KMS-11 (cell line): ENCODE results near the gene GPR146.

Experiments used
- H2AFZ ChIP-seq: fragments of 200-600 bp; sonication (generic); 2 replicates; pipeline ENCODE4 v1.6.1; 2016; ENCODE audit warnings: antibody characterized with exemption, mixed run types, low read depth
- H3K27ac ChIP-seq: fragments of 200-600 bp; sonication (generic); 2 replicates; pipeline ENCODE4 v1.6.1; 2016; ENCODE audit warnings: mild to moderate bottlenecking, mixed run types
- H3K27me3 ChIP-seq: fragments of 200-600 bp; sonication (generic); 2 replicates; pipeline ENCODE4 v1.6.1; 2017; ENCODE audit warnings: mild to moderate bottlenecking, low read depth, mixed run types, moderate library complexity; ENCODE audit not compliant: insufficient read depth
- H3K36me3 ChIP-seq: fragments of 200-600 bp; sonication (generic); 2 replicates; pipeline ENCODE4 v1.6.1; 2017; ENCODE audit warnings: mild to moderate bottlenecking, mixed run types; ENCODE audit not compliant: insufficient read depth
- H3K4me1 ChIP-seq: fragments of 200-600 bp; sonication (generic); 2 replicates; pipeline ENCODE4 v1.6.1; 2016; ENCODE audit warnings: mild to moderate bottlenecking, low read depth, mixed run types; ENCODE audit not compliant: poor library complexity, severe bottlenecking
- H3K4me2 ChIP-seq: fragments of 200-600 bp; sonication (generic); 2 replicates; pipeline ENCODE4 v1.7.0; 2016; ENCODE audit warnings: mild to moderate bottlenecking, mixed run types
- H3K4me3 ChIP-seq: fragments of 200-600 bp; sonication (generic); IDR thresholded peaks from 2 replicates; pipeline ENCODE4 v1.6.1; 2017; ENCODE audit warnings: low read depth, low read length, mixed read lengths; ENCODE audit not compliant: insufficient read depth
- H3K79me2 ChIP-seq: fragments of 200-600 bp; sonication (generic); 2 replicates; pipeline ENCODE4 v1.6.1; 2016; ENCODE audit warnings: low read depth, mixed run types; ENCODE audit not compliant: insufficient read depth
- H3K9ac ChIP-seq: fragments of 200-600 bp; sonication (generic); 2 replicates; pipeline ENCODE4 v1.6.1; 2016; ENCODE audit warnings: mild to moderate bottlenecking, mixed run types
- H4K20me1 ChIP-seq: fragments of 200-600 bp; sonication (generic); 2 replicates; pipeline ENCODE4 v1.6.1; 2016; ENCODE audit warnings: mild to moderate bottlenecking, mixed run types; ENCODE audit not compliant: insufficient read depth
- CTCF ChIP-seq: fragments of 200-600 bp; sonication (generic); conservative IDR thresholded peaks from 2 replicates; pipeline ENCODE4 v1.6.1; 2017; ENCODE audit warnings: low read depth, mild to moderate bottlenecking, antibody characterized with exemption, low read length, moderate library complexity, mixed read lengths

Gene GPR146

GRCh38 chr7:1045069-1046063, 1.0 kb downstream of the GPR146 start:
- no peak for TF ChIP-seq CTCF
- Histone ChIP-seq H3K36me3 (no peaks in the 10 kb centered on the region), H3K4me1 (peaks cover 28% of the 10 kb centered on the region), H3K9ac (no peak overlapping the region), H3K79me2 (no peaks in the 10 kb centered on the region), H3K4me2 (peak overlapping the region; percentile 76), H3K27me3 (no peaks in the 10 kb centered on the region), H3K4me3 (no peak overlapping the region), H4K20me1 (0 out of 2 replicates have a peak, but pooled peaks cover 5% of the 10 kb centered on the region), H2AFZ (no peak overlapping the region), H3K27ac (no peak overlapping the region)

GRCh38 chr7:1046722-1047679, 2.7 kb downstream of the GPR146 start:
- no peak for TF ChIP-seq CTCF
- no peak overlapping the region for H3K4me3 ChIP-seq
- H3K9ac ChIP-seq = no peak overlapping the region
- H3K4me2 ChIP-seq = no peak overlapping the region
- H2AFZ ChIP-seq = no peak overlapping the region
- no peak overlapping the region for H3K27ac ChIP-seq
- H3K27me3 ChIP-seq = no peaks in the 10 kb centered on the region
- no peaks in the 10 kb centered on the region for H3K36me3 ChIP-seq
- 0 out of 2 replicates have a peak, but pooled peaks cover 5% of the 10 kb centered on the region for H4K20me1 ChIP-seq
- H3K4me1 ChIP-seq = peaks cover 28% of the 10 kb centered on the region
- H3K79me2 ChIP-seq = no peaks in the 10 kb centered on the region

GRCh38 chr7:1049006-1049741, 4.8 kb downstream of the GPR146 start:
- no peak overlapping the region for H2AFZ ChIP-seq
- no peak overlapping the region for H3K27ac ChIP-seq
- H3K4me2 ChIP-seq = no peak overlapping the region
- peaks cover 18% of the 10 kb centered on the region for H3K4me1 ChIP-seq
- no peaks in the 10 kb centered on the region for H3K36me3 ChIP-seq
- 0 out of 2 replicates have a peak, but pooled peaks cover 5% of the 10 kb centered on the region for H4K20me1 ChIP-seq
- no peak overlapping the region for H3K9ac ChIP-seq
- no peaks in the 10 kb centered on the region for H3K27me3 ChIP-seq
- TF ChIP-seq CTCF = no peak
- H3K4me3 ChIP-seq = no peak overlapping the region
- H3K79me2 ChIP-seq = no peaks in the 10 kb centered on the region

DNA sequence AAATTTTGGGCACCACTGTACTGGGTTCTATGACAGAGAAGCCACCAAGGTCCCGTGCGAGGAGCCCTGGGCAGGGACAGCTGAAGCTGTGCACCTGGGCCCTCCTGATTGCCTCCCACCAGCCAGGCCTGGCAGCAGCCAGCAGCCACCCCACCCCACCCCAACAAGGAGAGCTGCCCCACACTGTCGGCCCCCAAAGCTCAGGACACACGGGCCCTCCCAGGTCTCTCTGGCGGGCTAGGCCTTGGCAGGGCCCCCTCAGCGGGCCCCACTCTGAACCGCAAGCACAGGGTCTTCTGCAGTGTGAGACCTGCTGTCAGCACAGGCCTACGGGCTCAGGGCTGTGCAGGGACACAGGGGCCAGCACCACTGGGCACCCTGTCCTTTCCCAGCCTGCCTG, 5.5 kb downstream of the GPR146 start:
- Histone ChIP-seq H3K36me3 (no peaks in the 10 kb centered on the region), H4K20me1 (0 out of 2 replicates have a peak, but pooled peaks cover 5% of the 10 kb centered on the region), H3K4me1 (peaks cover 16% of the 10 kb centered on the region), H3K27me3 (no peaks in the 10 kb centered on the region), H3K4me3 (no peak overlapping the region), H2AFZ (no peak overlapping the region), H3K79me2 (no peaks in the 10 kb centered on the region), H3K27ac (no peak overlapping the region), H3K9ac (no peak overlapping the region), H3K4me2 (no peak overlapping the region)
- TF ChIP-seq CTCF = no peak
